ENCODE results near the gene KLHL2. TPM values are rescaled to one million over a fixed set of nuclear protein-coding genes. Genes with fewer than 3 reads are reported as not detected.

KLHL2 gene
- polyA plus RNA-seq, 10 donors: 7.6 to 11.3 (median 8.5) TPM

DNA sequence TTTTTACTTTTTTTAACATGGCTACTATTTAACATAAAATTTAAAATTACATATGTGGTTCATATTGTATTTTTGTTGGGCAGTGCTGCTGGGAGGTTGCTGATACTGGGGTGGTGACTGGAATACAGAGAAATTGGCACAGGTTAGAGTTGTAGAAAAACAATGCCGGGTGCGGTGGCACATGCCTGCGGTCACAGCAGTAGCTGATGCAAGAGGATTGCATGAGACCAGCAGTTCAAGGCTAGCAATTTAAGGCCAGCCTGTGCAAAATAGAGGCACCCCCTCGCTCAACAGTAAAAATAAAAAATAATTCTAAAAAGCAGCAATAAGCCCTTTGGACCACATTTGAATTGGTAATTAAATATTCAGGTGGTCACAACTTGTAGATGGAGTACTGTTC lies 159.7 kb downstream of the KLHL2 start:
- DNase-seq: no peak

DNA sequence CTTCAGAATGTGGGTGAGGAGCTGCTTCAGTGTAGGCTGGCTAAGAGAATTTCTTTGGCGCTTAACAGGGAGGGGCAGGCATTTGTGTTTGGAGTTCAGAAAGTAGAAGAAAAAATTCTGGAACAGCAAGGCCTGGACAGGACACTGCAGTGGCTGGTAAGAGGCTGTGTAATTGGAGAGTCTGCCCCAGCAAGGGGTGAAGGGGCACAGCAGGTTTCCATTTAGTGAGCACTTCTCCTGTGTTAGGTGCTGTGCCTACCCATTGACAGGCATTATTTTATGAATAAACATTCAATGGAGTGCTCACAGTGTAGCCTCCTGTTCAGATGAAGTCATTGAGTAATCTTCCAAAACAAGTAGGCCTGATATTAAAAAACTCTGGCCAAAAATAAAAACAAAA lies 160.8 kb downstream of the KLHL2 start:
- no peak for DNase-seq

DNA sequence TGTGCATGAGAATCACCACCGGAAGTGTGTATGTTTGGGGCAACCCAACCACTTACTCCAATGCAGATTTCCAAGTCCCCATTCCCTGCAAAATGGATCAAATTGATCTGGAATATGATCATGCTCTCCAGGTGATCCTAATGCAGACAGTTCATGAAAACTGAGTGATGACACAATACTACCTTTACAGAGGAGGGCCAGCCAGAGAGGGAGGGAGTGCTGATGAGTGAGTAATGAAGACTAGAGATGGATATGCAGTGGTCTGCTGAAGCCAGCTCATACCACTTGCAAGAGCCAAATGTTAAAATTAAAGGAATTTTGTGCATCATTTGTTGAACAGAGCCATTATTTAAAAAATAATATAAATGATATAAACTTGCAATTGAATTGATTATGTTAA lies 161.2 kb downstream of the KLHL2 start:
- no peak for DNase-seq

DNA sequence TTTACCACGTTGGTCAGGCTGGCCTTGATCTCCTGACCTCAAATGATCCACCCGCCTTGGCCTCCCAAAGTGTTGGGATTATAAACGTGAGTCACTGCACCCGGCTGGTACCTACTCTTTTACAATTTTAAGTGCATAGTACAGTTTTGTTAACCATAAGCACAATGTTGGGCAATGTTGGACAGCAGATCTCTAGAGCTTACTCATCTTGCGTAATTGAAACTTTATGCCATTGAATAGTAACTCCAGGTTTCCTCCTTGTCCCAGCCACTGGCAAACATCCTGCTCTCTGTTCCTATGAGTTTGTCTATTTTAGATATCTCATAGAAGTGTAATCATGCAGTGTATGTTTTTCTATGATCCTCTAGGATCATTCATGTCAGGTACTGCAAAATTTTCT lies 162.2 kb downstream of the KLHL2 start:
- no peak for DNase-seq

DNA sequence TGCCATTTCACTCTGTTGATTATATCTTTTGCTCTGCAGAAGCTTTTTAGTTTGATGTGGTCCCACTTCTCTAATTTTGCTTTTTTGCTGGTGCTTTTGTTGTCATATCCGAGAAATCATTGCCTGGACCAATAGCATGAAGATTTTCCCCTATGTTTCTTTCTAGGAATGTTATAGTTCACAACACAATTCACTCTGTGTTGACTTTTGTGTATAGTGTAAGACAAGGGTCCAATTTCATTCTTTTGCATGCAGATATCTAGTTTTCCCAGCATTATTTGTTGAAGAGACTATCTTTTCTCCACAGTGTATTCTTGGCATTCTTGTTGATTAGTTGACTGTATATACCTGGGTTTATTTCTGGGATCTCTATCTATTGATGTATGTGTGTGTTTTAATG lies 163.2 kb downstream of the KLHL2 start:
- DNase-seq: no peak

Other genes with a start within 250 kb of the KLHL2 start
- 1 to 10 TPM; 2.2 to 4.2 (median 3.4) TPM for gene TRIM61, start 229.9 kb upstream of the KLHL2 start, polyA plus RNA-seq (ENCODE audit: insufficient read length in 10 of 10)
- gene TRIM60, start 175.6 kb upstream of the KLHL2 start, polyA plus RNA-seq (ENCODE audit: insufficient read length in 10 of 10): not detected
- gene TRIM75, start 153.7 kb upstream of the KLHL2 start, polyA plus RNA-seq (ENCODE audit: insufficient read length in 10 of 10): under 1 TPM in 8 of 10 donors, not detected in 2; 0.07 to 0.22 (median 0.13) TPM
- 10 to 100 TPM in 9 of 10 donors, 1 to 10 TPM in 1; 7.3 to 14.2 (median 12.0) TPM for gene TMEM192, start 94.7 kb upstream of the KLHL2 start, polyA plus RNA-seq (ENCODE audit: insufficient read length in 10 of 10)
- gene MSMO1, start 120.1 kb downstream of the KLHL2 start, polyA plus RNA-seq (ENCODE audit: insufficient read length in 10 of 10): 10 to 100 TPM; 18.2 to 39.5 (median 29.9) TPM
- 100 to 1,000 TPM in 5 of 10 donors, 10 to 100 TPM in 5; 68.2 to 140 (median 102) TPM for gene CPE, start 171.4 kb downstream of the KLHL2 start, polyA plus RNA-seq (ENCODE audit: insufficient read length in 10 of 10)